Fibroblast of mammary gland (primary cell): ENCODE data around the gene SDR39U1.
A peak's percentile ranks its signal among the peaks of the same experiment; 100 is the strongest.
"Not testable (repeated sequence)": the region's sequence is repeated elsewhere in the genome, so short reads cannot be mapped to it uniquely, and the experiment has no call there.

Experiments
- DNase-seq: peaks from one replicate; pipeline ENCODE4 v3.0.0-alpha.2; 2010; ENCODE audit warnings: low read depth
- H3K4me3 ChIP-seq: 2 replicates; pipeline ENCODE4 v1.5.1; 2011; ENCODE audit warnings: low read depth, mild to moderate bottlenecking, low read length, moderate library complexity; ENCODE audit not compliant: control insufficient read depth
- TF ChIP-seq, protein P1 (sequence below): conservative IDR thresholded peaks from 2 replicates; pipeline ENCODE4 v1.5.1; 2011; ENCODE audit warnings: low read depth, low read length, inconsistent platforms; ENCODE audit not compliant: control insufficient read depth, insufficient read depth

Gene SDR39U1

DNA sequence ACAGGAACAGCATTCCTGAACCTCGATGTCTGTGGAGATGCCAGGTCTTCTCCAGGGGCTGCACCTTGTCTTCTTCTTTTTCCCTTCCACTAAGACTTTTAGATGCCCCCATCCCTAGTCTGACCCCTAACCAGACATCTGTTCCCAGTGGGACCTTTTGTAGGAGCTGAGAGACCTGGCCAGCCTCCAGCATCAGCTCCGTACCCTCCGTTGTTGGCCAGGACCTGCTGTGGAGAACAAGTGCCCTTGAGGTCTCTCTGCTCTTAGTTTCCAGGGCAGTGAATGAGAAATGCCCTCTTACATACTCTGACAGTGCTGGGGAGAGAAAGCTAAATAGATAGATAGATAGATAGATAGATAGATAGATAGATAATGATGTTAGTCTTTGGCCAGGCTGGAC lies 16.8 kb upstream of the SDR39U1 start:
- TF ChIP-seq, protein P1, sequence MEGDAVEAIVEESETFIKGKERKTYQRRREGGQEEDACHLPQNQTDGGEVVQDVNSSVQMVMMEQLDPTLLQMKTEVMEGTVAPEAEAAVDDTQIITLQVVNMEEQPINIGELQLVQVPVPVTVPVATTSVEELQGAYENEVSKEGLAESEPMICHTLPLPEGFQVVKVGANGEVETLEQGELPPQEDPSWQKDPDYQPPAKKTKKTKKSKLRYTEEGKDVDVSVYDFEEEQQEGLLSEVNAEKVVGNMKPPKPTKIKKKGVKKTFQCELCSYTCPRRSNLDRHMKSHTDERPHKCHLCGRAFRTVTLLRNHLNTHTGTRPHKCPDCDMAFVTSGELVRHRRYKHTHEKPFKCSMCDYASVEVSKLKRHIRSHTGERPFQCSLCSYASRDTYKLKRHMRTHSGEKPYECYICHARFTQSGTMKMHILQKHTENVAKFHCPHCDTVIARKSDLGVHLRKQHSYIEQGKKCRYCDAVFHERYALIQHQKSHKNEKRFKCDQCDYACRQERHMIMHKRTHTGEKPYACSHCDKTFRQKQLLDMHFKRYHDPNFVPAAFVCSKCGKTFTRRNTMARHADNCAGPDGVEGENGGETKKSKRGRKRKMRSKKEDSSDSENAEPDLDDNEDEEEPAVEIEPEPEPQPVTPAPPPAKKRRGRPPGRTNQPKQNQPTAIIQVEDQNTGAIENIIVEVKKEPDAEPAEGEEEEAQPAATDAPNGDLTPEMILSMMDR = no peak
- DNase-seq = no peak

DNA sequence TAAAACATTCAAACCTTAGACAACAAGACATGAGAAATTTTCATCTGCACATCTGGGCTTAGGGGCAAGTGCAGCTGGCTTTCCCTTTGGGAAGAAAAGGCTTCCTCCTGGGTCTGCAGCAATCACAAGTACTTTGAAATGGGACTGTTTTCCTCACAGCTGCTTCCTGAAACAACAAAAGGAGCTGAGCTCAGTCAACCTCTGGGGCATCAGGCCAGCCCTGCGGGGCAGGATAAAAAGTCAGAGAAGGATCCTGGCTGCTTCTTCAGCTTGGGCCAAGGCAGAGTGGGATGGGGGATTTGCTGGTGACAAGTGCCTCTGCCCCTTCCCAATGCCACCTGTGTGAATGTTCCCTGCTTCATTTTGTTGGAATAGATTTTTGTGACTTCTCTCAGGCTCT lies 16.2 kb upstream of the SDR39U1 start:
- DNase-seq = no peak
- H3K4me3 ChIP-seq = no peak overlapping the region
- TF ChIP-seq, protein P1 = no peak

More for the DNA sequence above, 16.8 kb upstream of the SDR39U1 start:
- H3K4me3 ChIP-seq = no peak overlapping the region

DNA sequence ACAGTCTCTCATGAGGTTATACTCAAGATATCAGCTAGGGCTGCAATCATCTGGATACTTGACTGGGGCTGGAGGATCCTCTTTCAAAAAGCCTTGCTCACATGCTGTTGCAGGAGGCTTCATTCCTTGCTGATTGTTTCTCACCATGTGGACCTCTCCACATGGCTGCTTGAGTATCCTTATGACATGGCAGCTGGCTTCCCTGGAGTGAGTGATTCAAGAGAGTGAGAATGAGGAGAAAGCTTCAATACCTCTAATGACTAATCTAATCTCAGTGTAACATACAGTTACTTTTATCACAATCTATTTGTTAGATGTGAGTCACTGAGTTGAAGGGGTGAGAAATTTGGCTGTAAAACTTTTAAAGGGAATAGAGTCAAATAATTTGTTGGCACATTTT lies 14.4 kb upstream of the SDR39U1 start:
- DNase-seq = no peak
- no peak overlapping the region for H3K4me3 ChIP-seq
- TF ChIP-seq, protein P1 = no peak

DNA sequence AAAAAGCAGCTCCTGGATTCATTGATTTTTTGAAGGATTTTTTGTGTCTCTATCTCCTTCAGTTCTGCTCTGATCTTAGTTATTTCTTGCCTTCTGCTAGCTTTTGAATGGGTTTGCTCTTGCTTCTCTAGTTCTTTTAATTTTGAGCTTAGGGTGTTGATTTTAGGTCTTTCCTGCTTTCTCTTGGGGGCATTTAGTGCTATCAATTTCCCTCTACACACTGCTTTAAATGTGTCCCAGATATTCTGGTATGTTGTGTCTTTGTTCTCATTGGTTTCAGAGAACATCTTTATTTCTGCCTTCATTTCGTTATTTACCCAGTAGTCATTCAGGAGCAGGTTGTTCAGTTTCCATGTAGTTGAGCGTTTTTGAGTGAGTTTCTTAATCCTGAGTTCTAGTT lies 8.3 kb upstream of the SDR39U1 start:
- not testable (repeated sequence) for H3K4me3 ChIP-seq, DNase-seq

DNA sequence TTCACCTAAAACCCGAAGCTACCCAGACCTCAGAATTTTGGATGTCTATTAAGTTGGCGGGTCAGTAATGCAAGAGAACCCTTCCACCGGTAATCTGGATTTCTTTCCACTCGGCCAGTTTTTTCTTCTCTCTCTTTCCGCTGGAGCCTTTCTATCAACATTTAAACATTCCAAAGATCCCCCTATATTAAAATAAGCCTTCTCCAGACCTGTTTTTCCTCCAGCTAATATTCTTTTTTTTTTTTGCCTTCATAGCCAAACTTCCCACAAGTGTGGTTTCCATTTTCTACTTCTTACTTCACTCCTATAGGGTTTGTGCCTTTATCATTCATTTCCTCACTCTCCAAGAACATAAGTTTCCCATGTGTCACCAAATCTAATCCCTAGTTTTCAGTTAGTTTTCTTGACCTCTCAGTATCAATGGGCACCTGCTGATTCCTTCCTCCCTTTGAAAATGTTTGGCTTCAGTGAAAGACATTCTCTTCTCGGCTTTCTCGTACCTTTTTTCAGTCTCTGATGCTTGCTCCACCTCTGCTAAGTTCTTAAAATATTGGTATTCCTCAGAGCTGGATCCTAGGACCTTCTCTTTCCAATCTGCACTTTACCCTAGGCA lies 583 bp upstream of the SDR39U1 start:
- TF ChIP-seq, protein P1 = no peak
- no peak for DNase-seq
- H3K4me3 ChIP-seq = peak overlapping the region; percentile 98

DNA sequence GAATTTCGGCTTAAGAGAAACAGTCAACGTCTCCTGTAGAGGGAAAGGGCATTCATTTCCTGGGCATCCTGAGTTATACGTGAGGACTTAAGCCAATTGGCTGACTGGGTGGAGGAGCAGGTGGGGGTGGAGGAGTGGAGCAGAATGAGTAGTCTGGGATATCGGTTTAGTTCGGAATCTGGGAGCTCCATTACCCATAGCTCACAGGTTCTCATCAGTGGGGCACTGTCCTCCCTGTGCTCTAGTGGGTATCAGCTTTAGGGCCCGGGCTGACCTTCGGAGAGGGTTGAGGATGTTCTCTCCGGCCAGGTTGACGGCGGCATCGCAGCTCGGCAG lies 704 bp downstream of the SDR39U1 start:
- TF ChIP-seq, protein P1 = no peak
- DNase-seq = peak; percentile 68
- H3K4me3 ChIP-seq = peak overlapping the region; percentile 98

DNA sequence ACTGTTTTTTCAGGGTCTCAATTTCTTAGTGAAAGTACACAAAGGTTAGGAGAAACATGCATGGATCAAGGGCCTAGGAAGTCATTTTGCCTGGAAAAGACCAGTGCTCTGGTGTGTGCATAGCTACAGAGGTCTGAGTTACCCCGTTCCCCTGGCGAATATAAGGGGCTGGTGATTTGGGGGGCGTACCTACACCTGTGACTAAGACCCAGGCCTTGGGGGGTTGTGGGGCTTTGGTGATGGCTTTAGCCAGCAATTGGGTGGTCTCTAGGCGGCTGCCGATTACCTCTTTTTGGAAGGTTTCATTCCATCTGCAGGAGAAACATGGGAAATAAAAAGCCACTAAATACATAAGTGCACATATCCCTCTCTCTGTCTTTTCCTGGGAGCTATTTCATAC lies 1.1 kb downstream of the SDR39U1 start:
- H3K4me3 ChIP-seq = peak overlapping the region; percentile 98
- DNase-seq = no peak
- TF ChIP-seq, protein P1 = no peak
